ENCODE measurements around the gene SYS1.

SYS1 gene

DNA sequence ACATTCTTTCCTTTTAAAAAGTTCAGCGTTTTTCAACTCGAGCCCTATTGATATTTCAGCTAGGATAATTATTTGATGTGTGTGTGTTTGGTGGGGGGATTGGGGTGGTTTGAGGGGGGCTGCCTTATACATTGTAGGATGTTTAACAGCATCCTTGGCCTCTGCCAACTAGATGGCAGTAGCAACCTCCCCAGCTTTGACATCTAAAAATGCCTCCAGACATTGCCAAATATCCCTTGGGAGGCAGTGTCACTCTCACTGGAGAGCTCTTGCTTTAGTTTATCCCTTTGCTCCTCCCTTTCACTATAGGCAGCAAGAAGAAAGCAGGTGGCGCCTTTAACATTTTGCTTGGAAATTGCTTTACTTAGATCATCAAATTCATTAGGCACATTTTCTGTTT is 29.8 kb downstream of the SYS1 start:
- DNase-seq: no peak

DNA sequence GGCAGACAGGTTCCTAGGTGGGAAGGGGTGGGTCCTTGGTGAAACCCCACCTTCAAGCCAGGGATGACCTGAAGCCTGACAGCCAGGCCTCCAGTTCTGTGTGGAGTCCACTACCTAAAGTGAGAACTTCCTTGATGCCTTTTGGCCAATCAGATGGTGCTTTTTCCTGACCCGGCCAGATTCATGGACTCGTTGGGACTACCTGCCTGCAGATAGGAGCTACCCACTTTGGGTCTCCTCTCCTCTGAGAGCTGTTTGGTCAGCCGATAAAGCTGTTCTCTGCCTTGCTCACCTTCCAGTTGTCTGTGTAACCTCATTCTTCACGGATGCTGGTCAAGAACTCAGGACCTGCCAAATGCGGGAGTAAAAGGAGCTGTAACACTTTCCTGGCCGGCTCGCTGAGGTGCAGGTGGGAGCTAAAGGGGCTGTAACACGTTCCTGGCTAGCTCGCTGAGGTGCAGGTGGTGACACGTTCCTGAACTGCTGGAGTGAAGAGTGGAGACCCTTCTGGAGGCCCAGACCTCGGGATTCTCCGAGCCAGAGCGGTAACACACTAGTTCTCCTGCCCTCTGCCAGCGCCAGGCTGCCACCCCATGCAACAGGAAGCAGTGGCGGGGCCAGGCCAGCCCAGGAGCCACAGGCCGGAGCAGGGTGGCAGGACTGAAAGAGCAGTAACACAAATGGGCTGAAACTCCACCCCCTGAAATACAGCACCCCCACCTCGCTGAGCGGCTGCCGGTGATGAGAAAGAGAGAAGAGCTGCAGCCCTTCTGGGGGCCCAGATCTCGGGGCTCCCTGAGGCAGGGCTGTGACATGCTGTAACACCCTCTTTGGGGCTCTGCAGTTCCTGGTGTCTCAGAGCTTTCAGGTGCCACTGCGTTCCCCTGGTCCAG is 31.5 kb downstream of the SYS1 start:
- no peak for DNase-seq

DNA sequence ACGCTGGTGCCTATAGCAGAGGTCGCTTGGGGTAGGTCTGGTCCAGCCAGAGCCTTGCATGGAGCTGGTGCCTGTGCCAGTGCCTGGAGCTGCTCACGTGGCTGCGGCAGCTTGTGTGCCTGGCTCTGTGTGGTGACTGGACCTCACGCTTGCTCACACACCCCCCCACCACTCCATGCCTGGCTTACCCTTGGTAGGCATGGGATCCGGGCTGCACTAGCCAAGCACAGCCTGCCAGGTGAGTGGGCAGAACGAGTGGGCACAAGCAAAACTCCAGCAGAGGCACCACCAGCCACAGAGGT is 32.1 kb downstream of the SYS1 start:
- no peak for DNase-seq

DNA sequence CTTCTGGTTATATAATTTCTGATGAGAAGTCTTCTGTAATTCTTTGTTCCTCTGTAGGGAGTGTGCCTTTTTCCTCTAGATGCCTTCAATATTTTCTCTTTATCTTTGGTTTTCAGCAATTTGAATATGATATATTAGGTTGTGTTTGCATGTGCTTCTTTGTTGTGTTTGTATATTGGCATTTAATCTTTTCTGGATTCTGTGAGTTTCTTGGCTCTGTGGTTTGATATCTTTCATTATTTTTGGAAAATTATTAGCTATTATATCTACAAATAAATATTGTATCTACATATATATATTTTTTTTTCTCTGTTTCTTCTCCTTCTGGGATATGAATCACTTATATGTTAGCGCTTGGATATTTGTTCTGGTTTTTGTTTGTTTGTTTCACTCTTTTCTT is 36.1 kb downstream of the SYS1 start:
- no peak for DNase-seq

DNA sequence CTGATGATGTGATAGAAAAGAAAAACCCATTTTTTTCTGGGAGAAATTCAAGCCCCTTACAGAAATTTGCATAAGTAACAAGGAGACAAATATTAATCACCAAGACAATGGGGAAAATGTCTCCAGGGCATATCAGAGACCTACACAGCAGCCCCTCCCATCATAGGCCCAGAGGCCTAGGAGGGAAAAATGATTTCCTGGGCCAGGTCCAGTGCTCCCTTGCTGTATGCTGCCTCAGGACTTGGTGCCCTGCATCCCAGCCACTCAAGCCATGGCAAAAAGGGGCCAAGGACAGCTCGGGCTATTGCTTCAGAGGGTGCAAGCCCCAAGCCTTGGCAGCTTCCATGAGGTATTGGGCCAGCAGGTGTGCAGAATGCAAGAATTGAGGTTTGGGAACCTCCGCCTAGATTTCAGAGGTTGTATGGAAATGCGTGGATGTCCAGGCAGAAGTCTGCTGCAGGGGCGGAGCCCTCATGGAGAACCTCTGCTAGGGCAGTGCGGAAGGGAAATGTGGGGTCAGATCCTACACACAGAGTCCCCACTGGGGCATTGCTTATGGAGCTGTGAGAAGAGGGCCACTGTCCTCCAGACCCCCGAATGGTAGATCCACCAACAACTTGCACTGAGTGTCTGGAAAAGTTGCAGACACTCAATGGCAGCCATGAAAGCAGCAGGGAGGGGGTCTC is 37.5 kb downstream of the SYS1 start:
- DNase-seq: no peak

DNA sequence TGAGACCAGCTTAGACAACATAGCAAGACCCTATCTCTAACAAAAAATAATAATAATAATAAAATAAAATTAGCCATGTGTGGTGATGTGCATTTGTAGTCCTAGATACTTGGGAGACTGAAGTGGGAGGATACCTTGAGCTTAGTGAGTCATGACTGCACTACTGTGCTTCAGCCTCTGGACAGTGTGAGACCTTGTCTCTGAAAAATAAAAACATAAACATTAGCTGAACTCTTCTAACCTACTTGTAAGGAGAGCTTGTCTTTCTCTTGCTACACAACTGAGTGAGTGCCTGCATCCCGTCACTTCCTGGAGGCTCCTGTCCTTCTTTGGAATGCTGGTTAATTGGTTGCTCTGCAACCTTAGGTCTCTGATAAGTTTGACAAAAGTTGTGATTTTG is 40.0 kb downstream of the SYS1 start:
- no peak for DNase-seq

DNA sequence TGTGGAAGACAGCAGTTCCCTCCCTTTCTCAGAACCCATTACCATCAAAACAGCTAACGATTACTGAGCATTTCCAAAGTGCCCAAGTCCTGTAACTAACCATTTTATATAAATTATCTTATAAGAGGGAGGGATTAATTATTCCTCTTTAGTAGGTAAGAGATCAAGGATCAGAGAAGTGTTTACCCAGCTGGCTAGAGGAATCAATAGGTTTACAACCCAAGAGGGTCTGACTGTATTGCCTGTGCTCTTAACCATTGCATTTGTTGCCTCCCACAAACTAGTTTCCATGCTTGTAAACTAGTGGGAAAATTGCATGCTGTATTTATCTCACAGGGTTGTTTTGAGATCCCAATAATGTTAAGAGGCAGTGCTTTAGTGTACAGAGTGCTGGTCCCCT is 41.5 kb downstream of the SYS1 start:
- DNase-seq: no peak

DNA sequence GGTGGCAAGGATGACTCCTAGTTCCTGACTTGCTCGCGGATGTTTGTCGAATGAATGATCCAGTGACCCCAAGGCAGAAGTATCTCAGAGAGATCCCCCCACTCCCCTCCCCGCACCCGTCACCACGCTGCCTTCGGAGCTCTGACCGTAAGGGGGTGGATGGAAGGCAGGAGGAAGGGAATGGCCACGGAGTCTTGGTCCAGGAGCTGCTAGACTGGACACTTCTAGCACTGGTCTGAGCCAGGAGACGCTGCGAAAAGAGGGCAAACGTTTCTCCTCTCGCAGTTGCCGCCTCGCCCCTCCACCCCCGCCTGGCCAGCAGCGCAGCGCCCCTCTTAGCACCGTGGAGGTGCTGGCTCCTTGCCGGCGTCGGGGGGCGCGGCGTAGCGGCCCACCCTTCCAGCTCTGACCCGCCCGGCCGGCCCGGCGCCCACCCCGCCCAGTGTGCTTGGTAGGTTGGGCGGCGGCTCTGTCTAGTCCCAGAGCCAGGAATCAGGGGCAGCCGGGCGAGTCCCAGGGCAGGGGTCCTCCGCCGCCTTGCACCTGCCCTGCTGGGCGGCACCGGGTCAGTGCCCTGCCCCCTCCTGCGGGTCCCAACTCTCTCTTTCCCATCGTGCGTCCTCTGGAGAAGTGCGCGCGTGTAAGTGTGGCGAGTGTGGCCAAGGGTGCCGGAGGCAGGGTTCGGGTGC is 42.8 kb downstream of the SYS1 start:
- no peak for DNase-seq

DNA sequence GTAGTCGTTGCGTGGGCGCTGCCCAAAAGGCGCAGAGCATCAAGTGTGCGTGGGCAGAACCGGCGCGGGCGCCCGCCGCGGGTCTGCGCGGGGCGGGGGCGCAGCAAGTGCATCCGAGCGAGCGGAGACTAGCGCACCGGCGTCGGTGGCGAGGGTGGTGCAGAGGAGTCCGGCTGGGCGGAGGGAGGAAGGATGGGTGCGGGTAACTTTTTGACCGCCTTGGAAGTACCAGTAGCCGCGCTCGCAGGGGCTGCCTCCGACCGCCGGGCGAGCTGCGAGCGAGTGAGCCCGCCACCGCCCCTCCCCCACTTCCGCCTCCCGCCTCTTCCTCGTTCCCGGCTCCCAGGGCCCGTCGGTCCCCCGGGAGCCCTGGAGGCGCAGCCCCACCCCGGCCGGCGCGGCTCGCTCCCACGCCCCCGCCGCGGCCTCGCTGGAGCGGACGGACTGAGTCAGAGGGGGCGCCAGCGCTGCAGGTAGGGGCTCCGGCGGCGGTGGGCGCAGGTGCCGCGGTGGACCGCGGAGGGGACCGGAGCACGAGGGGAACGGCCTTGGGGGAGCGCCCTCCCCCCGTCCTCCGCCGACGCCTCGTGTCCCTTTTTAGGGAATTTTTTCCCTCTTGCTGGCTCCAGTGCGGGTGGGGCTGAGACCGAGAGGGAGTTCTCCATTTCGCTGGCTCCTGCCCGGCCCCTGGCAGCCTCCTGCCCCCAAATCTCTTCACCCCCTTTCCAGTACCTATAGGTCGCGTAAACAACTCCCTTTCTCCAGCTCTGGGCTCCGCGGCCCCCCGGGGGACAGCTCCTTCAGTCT is 43.5 kb downstream of the SYS1 start:
- no peak for DNase-seq

DNA sequence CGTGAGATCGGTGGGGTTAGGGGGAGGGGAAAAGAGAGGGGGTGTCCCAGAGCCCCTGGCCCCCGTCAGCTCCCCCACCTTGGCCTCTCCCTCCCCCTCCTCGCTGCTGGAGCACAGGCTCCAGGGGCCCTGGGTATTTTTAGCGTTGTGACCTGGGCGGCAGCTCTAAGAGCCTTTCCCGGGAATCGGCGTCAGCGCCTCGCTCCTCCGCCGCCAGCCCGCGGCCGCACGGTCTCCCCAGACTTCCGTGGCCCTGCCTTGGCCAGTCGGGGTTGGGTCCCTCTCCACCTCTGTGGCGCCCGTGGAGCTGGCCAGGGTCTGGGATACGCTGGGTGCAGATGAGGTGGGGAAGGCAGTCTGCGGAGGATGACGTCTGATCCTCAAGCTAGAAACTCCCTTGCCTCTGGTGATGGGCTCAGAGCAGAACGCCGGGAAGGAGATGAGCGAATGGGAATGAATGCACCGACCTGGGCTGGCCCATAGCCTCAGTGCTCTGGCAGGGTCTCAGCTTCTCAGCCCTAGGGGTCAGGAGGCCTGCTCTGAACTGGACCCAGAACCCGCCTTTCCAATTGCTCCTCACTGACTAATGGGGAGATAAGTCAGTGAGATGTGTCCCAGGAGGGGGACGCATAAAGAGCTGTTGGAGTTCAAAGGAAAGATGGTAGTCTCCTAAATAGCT is 44.2 kb downstream of the SYS1 start:
- DNase-seq: no peak

DNA sequence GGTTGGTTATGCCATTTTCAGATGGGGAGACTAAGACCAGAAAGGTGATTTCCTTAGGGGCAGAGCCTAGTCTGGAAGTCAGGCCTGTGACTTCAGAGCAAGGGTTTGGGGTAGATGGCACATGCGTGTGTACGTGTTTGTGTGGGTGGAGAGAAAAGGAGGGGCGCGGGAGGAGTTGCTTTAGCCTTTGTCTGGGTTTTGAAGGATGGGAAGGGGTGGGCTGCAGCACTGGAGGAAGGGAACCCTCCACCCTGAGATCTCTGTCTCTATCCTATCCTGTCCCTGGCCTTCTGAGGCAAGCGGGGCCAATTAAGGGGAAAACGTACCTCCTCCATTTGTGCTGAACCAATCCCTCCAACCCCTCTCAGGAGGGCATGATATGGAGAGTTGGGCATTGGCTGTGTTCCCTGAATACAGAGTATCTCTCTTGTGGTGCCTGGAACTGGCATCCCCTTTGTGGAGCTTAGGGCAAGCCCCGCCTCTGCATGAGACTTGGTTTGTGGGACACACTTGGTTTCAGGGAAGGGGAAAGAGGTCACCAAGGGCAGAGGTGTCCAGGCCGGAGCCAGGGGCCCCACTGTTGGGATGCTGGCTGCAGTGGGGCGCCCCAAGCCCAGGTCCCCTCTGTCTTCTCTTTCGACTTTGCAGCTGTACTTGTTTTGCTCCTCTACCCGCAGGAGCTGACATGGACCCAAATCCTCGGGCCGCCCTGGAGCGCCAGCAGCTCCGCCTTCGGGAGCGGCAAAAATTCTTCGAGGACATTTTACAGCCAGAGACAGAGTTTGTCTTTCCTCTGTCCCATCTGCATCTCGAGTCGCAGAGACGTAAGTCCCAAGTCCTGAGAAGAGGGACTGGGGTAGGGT is 45.1 kb downstream of the SYS1 start, which contains the start of gene DBNDD2:
TSS of gene DBNDD2 (plus strand) at position 507 of the 863 bp plus-strand sequence. CDS start at position 686, 179 bp downstream.
- DNase-seq: no peak

DNA sequence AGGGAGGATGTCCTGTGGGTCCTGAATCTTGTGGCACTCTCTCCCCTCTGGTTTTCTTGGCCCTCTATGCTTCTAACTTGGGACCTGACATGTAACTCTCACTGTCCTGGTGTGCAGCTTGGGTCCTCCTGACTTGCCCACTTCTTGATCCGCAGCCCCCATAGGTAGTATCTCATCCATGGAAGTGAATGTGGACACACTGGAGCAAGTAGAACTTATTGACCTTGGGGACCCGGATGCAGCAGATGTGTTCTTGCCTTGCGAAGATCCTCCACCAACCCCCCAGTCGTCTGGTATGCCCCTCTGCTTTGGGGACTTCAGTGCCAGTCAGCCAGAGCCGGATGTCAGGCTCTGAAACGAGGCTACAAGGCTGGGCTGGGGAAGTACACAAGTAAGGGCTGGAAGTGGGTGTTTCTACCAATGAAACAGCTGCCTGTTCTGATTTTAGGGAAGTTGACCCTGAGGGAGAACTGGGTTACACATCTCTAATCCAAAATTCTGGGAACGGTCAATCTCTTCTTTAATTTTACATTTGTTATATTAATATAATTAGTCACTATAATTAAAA is 45.8 kb downstream of the SYS1 start:
- DNase-seq: no peak

DNA sequence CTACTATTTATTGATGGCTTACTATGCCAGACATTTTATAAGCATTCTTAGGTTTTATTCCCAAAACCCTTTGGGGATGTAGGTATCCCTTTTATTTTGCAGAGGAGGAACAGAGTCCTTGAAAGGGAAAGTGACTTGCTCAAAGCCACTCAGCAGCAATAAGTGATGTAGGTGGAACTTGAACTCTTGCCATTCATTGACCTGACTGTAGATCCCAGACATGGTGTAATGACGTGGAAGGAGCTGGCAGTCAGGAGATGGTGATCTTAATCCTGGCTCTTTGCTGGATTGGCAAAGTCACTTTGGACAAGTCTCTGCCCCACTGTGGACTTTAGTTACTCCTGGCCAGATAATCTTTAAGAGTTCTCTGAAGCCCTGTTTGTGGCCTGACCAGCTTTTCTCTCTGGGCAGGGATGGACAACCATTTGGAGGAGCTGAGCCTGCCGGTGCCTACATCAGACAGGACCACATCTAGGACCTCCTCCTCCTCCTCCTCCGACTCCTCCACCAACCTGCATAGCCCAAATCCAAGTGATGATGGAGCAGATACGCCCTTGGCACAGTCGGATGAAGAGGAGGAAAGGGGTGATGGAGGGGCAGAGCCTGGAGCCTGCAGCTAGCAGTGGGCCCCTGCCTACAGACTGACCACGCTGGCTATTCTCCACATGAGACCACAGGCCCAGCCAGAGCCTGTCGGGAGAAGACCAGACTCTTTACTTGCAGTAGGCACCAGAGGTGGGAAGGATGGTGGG is 46.7 kb downstream of the SYS1 start:
- no peak for DNase-seq

DNA sequence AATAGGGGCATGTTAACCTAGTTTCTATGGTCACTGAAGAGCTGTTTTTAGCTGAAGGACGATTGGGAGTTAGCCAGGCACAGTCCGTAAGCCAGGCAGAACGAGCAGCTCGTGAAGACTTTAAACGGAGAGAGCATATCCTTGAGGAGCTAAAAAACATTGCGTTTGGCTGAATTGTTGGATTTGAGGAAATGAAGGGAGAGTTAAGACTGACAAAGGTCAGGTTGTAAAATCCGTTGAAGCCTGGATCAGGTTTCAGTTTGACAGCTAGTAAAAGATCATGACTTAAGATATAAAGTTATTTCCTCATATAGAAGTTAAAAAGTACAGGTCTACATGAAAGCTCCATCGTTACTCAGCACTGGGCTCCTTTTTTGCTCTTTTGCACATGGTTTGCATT is 47.9 kb downstream of the SYS1 start:
- no peak for DNase-seq

DNA sequence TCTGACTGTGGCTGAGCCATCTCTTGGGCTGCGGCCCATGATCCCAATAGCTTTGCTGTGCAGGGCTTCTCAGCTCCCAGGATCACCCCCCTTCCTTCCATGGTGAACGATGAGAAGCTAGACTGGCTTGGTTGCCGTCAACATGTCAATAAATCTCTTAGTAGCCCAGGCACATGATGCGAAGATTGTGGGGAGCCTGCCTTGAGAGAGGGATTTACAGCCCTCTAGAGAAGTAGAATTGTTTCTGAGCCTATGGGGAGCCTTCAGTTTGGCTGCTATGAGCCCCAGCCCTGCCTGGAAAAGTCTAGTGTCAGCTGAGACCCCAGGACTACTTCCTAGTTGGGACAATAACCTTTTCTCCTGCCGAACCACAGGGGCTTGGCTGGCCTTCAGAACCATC is 49.7 kb downstream of the SYS1 start:
- no peak for DNase-seq

DNA sequence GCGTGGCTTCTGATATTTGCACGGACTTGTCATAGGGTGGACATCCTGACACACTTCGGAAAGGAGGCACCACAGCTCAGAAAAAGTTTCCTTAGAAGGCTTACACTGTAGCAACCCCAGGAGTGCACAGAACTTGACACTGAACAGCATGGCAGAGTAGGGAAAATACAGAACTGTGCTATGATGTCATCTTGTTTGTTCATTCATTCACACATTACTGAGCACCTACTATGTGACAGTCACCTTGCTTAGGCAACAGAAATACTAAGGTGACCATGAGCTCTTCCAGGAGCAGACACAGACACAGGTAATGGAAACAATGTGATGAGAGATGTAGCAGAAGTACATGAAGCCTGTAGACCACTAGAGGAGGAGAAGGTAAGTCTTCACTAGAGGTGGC is 50.5 kb downstream of the SYS1 start:
- DNase-seq: no peak

DNA sequence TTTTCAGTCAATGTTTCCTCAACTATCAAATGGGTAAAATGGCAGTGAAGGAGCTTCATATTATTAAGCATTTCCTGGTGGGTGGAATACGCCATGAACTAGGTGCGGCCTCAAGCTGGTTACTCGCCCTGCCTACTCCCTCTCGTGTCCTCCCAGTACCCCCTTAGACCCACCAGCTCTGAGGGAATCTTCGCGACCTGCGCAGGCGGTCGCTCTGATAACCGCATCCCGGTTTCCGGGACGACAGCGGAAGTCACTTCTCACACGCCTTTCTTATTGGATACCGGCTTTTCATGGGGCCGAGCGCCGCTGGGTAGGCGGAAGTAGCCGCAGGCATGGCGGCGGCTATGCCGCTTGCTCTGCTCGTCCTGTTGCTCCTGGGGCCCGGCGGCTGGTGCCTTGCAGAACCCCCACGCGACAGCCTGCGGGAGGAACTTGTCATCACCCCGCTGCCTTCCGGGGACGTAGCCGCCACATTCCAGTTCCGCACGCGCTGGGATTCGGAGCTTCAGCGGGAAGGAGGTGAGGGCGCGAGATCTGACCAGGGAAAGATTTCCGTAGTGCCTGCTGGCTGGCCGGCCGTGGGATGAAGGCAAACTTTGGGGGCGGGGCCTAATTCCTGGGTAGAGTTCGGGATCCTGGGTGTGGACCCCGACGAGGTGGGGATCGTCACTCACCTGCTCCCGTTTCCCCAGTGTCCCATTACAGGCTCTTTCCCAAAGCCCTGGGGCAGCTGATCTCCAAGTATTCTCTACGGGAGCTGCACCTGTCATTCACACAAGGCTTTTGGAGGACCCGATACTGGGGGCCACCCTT is 53.1 kb downstream of the SYS1 start, which contains the start of gene PIGT:
TSS of gene PIGT (plus strand) at position 320 of the 816 bp plus-strand sequence. CDS start at position 336, 16 bp downstream.
- DNase-seq: peak; percentile 72

DNA sequence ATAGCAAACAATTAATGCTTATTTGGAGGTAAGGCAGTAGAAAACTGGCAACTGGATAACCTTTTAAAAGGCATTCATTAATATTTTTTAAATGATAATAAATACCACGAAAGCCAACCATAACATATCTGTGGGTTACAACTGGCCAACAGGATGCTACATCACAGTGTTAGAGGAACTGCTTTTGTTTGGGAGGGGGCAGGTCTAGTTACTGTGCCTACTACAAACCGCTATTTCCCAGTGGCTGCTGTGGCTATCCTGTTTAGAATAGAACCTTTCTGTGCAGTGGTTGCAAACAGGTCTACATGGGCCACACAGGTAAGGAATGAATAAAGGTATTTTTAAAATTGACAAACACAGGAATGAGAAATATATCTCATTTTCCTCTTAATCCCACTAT is 54.0 kb downstream of the SYS1 start:
- DNase-seq: no peak
